DMS 273 (cell line): Measurements from ENCODE around the gene MKNK2.

ENCODE experiments used
- DNase-seq: peaks from one replicate; lab custom pipeline; 2025; ENCODE audit not compliant: unreplicated experiment; lab: John Stamatoyannopoulos, UW

MKNK2 gene

GRCh38 chr19:2033115-2033824 lies 17.8 kb downstream of the MKNK2 start:
- no peak for DNase-seq

GRCh38 chr19:2032296-2032941 lies 18.6 kb downstream of the MKNK2 start:
- DNase-seq = peak; percentile 96

- DNase-seq = no peak
These were observed 23.7 kb downstream of the MKNK2 start for GRCh38 chr19:2027361-2027760.

GRCh38 chr19:2026770-2027169 lies 24.3 kb downstream of the MKNK2 start:
- DNase-seq = no peak

- no peak for DNase-seq
These were observed 28.8 kb downstream of the MKNK2 start for GRCh38 chr19:2022289-2022688.

GRCh38 chr19:2021453-2022140 lies 29.4 kb downstream of the MKNK2 start:
- DNase-seq = no peak

- no peak for DNase-seq
These were observed 32.3 kb downstream of the MKNK2 start for GRCh38 chr19:2018752-2019151.

- peak; percentile 69 for DNase-seq
These were observed 34.8 kb downstream of the MKNK2 start for GRCh38 chr19:2016041-2016807.

- peak; percentile 83 for DNase-seq
These were observed 35.5 kb downstream of the MKNK2 start, which contains the start of gene BTBD2 for GRCh38 chr19:2015608-2015950. Gene BTBD2 (minus strand): TSS chr19:2015714. CDS start chr19:2015703, 11 bp downstream.

- peak; percentile 83 for DNase-seq
These were observed 36.1 kb downstream of the MKNK2 start for GRCh38 chr19:2014731-2015607.

GRCh38 chr19:2014131-2014571 lies 36.9 kb downstream of the MKNK2 start:
- DNase-seq = no peak

- DNase-seq = no peak
These were observed 37.4 kb downstream of the MKNK2 start for GRCh38 chr19:2013683-2013961.

- DNase-seq = no peak
These were observed 37.9 kb downstream of the MKNK2 start for GRCh38 chr19:2012941-2013682.

GRCh38 chr19:2011169-2011568 lies 39.9 kb downstream of the MKNK2 start:
- DNase-seq = no peak

GRCh38 chr19:2010135-2010668 lies 40.8 kb downstream of the MKNK2 start:
- DNase-seq = no peak

GRCh38 chr19:2003874-2004273 lies 47.2 kb downstream of the MKNK2 start:
- DNase-seq = no peak

- DNase-seq = no peak
These were observed 51.1 kb downstream of the MKNK2 start for GRCh38 chr19:1999856-2000515.

- no peak for DNase-seq
These were observed 52.0 kb downstream of the MKNK2 start for GRCh38 chr19:1998712-1999708.
